HEK293 (cell line): ENCODE data around the gene AOAH.

ENCODE experiments used
- CTCF ChIA-PET: fragments of 350-600 bp; formaldehyde crosslinking; extraction: SDS; loops from one replicate; lab custom pipeline; 2021; ENCODE audit warnings: antibody characterized with exemption; lab: Yijun Ruan, JAX
- POLR2A ChIA-PET: fragments of 300-600 bp; formaldehyde crosslinking; extraction: SDS; loops from one replicate; lab custom pipeline; 2020; ENCODE audit warnings: antibody characterized with exemption, inconsistent platforms; lab: Yijun Ruan, JAX
- H3K27ac ChIP-seq: fragments of 200-500 bp; sonication (Bioruptor generic); 2 replicates; pipeline ENCODE4 v1.5.1; 2014; ENCODE audit warnings: low read depth, low read length, control low read depth, inconsistent platforms; ENCODE audit errors: extremely low read depth
- H3K36me3 ChIP-seq, 2 experiments: fragments of 200-500 bp in 1 of 2; sonication (Bioruptor generic) in 1 of 2; 1 replicate in 1 of 2; 2 replicates in 1 of 2; pipeline ENCODE4 v1.5.1; 2014 to 2017; ENCODE audit warnings: inconsistent platforms in 2 of 2, low read length in 2 of 2; ENCODE audit not compliant: control insufficient read depth in 2 of 2, insufficient read depth in 1 of 2
- H3K4me1 ChIP-seq: fragments of 200-500 bp; sonication (Bioruptor generic); 2 replicates; pipeline ENCODE4 v1.5.1; 2014; ENCODE audit warnings: mild to moderate bottlenecking, low read length, inconsistent platforms; ENCODE audit not compliant: control insufficient read depth, insufficient read depth
- H3K4me3 ChIP-seq: 2 replicates; pipeline ENCODE4 v1.5.1; 2011; ENCODE audit warnings: low read depth, mild to moderate bottlenecking, control low read depth, low read length, moderate library complexity
- H3K9me3 ChIP-seq: fragments of 200-500 bp; sonication (Bioruptor generic); 2 replicates; pipeline ENCODE4 v1.5.1; 2014; ENCODE audit warnings: low read depth, low read length, inconsistent platforms; ENCODE audit not compliant: control insufficient read depth, insufficient read depth
- BCL11A ChIP-seq: fragments of 450-650 bp; formaldehyde crosslinking; IDR thresholded peaks from 2 replicates; pipeline ENCODE4 v1.5.1; 2016; ENCODE audit warnings: low read depth, missing biosample characterization, missing genetic modification characterization
- HOXD13 ChIP-seq: sonication (generic); formaldehyde crosslinking; IDR thresholded peaks from 2 replicates; pipeline ENCODE4 v1.8.0; 2022; ENCODE audit warnings: missing genetic modification reagents, borderline replicate concordance
- IKZF3 ChIP-seq: fragments of 450-650 bp; IDR thresholded peaks from 2 replicates; pipeline ENCODE4 v1.5.0; 2018; ENCODE audit warnings: missing biosample characterization, mild to moderate bottlenecking, missing genetic modification characterization, moderate library complexity
- KLF7 ChIP-seq: fragments of 450-650 bp; formaldehyde crosslinking; IDR thresholded peaks from 2 replicates; pipeline ENCODE4 v1.5.1; 2016; ENCODE audit warnings: missing biosample characterization, missing genetic modification characterization, borderline replicate concordance
- KLF9 ChIP-seq: fragments of 450-650 bp; formaldehyde crosslinking; IDR thresholded peaks from 2 replicates; pipeline ENCODE4 v1.5.1; 2016; ENCODE audit warnings: missing biosample characterization, missing genetic modification characterization, low read depth
- OSR2 ChIP-seq: fragments of 450-650 bp; formaldehyde crosslinking; IDR thresholded peaks from 2 replicates; pipeline ENCODE4 v1.5.1; 2016; ENCODE audit warnings: missing biosample characterization, missing genetic modification characterization
- REPIN1 ChIP-seq: fragments of 450-650 bp; formaldehyde crosslinking; IDR thresholded peaks from 2 replicates; pipeline ENCODE4 v1.5.1; 2017; ENCODE audit warnings: missing biosample characterization, missing genetic modification characterization, low read depth
- SETDB1 ChIP-seq: IDR thresholded peaks from one replicate; pipeline ENCODE4 v1.6.1; 2017; ENCODE audit warnings: mild to moderate bottlenecking, low read length, moderate library complexity, mixed read lengths; ENCODE audit not compliant: insufficient read length
- TCF7L2 ChIP-seq: IDR thresholded peaks from 2 replicates; pipeline ENCODE4 v1.6.1; 2011; ENCODE audit warnings: low read depth, mild to moderate bottlenecking, inconsistent platforms, low read length, moderate library complexity, borderline replicate concordance
- WT1 ChIP-seq: fragments of 450-650 bp; formaldehyde crosslinking; IDR thresholded peaks from 2 replicates; pipeline ENCODE4 v1.5.1; 2016; ENCODE audit warnings: missing biosample characterization, missing genetic modification characterization
- ZBTB8A ChIP-seq: fragments of 450-650 bp; formaldehyde crosslinking; IDR thresholded peaks from 2 replicates; pipeline ENCODE4 v1.5.1; 2016; ENCODE audit warnings: missing biosample characterization, missing genetic modification characterization
- ZNF112 ChIP-seq: fragments of 450-650 bp; formaldehyde crosslinking; IDR thresholded peaks from 2 replicates; pipeline ENCODE4 v1.5.0; 2017; ENCODE audit warnings: missing biosample characterization, missing genetic modification characterization
- ZNF132 ChIP-seq: fragments of 450-650 bp; formaldehyde crosslinking; IDR thresholded peaks from 2 replicates; pipeline ENCODE4 v1.5.1; 2017; ENCODE audit warnings: missing biosample characterization, missing genetic modification characterization, borderline replicate concordance
- ZNF157 ChIP-seq: fragments of 450-650 bp; formaldehyde crosslinking; IDR thresholded peaks from 2 replicates; pipeline ENCODE4 v1.5.1; 2016; ENCODE audit warnings: missing biosample characterization, missing genetic modification characterization
- ZNF184 ChIP-seq: fragments of 450-650 bp; IDR thresholded peaks from 2 replicates; pipeline ENCODE4 v1.5.1; 2018; ENCODE audit warnings: missing biosample characterization, mild to moderate bottlenecking, missing genetic modification characterization
- ZNF19 ChIP-seq: fragments of 450-650 bp; formaldehyde crosslinking; IDR thresholded peaks from 2 replicates; pipeline ENCODE4; 2016; ENCODE audit warnings: missing biosample characterization, missing genetic modification characterization, low read depth
- ZNF211 ChIP-seq: fragments of 450-650 bp; formaldehyde crosslinking; IDR thresholded peaks from 2 replicates; pipeline ENCODE4 v1.5.1; 2016; ENCODE audit warnings: low read depth, missing biosample characterization, missing genetic modification characterization
- ZNF239 ChIP-seq: fragments of 450-650 bp; formaldehyde crosslinking; IDR thresholded peaks from 2 replicates; pipeline ENCODE4 v1.5.1; 2016; ENCODE audit warnings: missing biosample characterization, missing genetic modification characterization
- ZNF274 ChIP-seq, 2 experiments: fragments of 200-500 bp in 1 of 2; fragments of 450-650 bp in 1 of 2; sonication (Bioruptor generic) in 1 of 2; formaldehyde crosslinking in 1 of 2; IDR thresholded peaks; 2 replicates each; pipeline versions ENCODE4 v1.5.1 to v1.6.1; 2014 to 2016; ENCODE audit warnings: borderline replicate concordance in 1 of 2, inconsistent platforms in 1 of 2, low read length in 1 of 2, missing biosample characterization in 1 of 2, missing genetic modification characterization in 1 of 2
- ZNF292 ChIP-seq: fragments of 450-650 bp; formaldehyde crosslinking; IDR thresholded peaks from 2 replicates; pipeline ENCODE4 v1.5.1; 2016; ENCODE audit warnings: low read depth, missing biosample characterization, missing genetic modification characterization, borderline replicate concordance
- ZNF341 ChIP-seq: fragments of 450-650 bp; formaldehyde crosslinking; IDR thresholded peaks from 2 replicates; pipeline ENCODE4; 2016; ENCODE audit warnings: low read depth, missing biosample characterization, missing genetic modification characterization
- ZNF366 ChIP-seq: fragments of 450-650 bp; formaldehyde crosslinking; conservative IDR thresholded peaks from 2 replicates; pipeline ENCODE4 v1.5.1; 2016; ENCODE audit warnings: missing biosample characterization, missing genetic modification characterization
- ZNF404 ChIP-seq: fragments of 450-650 bp; formaldehyde crosslinking; IDR thresholded peaks from 2 replicates; pipeline ENCODE4 v1.5.1; 2017; ENCODE audit warnings: missing biosample characterization, missing genetic modification characterization
- ZNF529 ChIP-seq: fragments of 450-650 bp; formaldehyde crosslinking; IDR thresholded peaks from 2 replicates; pipeline ENCODE4 v1.5.1; 2017; ENCODE audit warnings: missing genetic modification characterization, missing biosample characterization; ENCODE audit not compliant: insufficient replicate concordance
- ZNF530 ChIP-seq: fragments of 450-650 bp; formaldehyde crosslinking; IDR thresholded peaks from 2 replicates; pipeline ENCODE4 v1.5.1; 2016; ENCODE audit warnings: low read depth, missing biosample characterization, missing genetic modification characterization
- ZNF560 ChIP-seq: fragments of 450-650 bp; formaldehyde crosslinking; IDR thresholded peaks from 2 replicates; pipeline ENCODE4 v1.5.1; 2017; ENCODE audit warnings: missing biosample characterization, missing genetic modification characterization, borderline replicate concordance
- ZNF624 ChIP-seq: fragments of 450-650 bp; formaldehyde crosslinking; IDR thresholded peaks from 2 replicates; pipeline ENCODE4 v1.5.1; 2017; ENCODE audit warnings: missing biosample characterization, missing genetic modification characterization
- ZNF639 ChIP-seq: fragments of 450-650 bp; formaldehyde crosslinking; IDR thresholded peaks from 2 replicates; pipeline ENCODE4 v1.5.1; 2016; ENCODE audit warnings: missing biosample characterization, missing genetic modification characterization
- ZNF658 ChIP-seq: fragments of 450-650 bp; formaldehyde crosslinking; IDR thresholded peaks from 2 replicates; pipeline ENCODE4; 2016; ENCODE audit warnings: missing biosample characterization, missing genetic modification characterization
- ZSCAN16 ChIP-seq: fragments of 450-650 bp; formaldehyde crosslinking; IDR thresholded peaks from 2 replicates; pipeline ENCODE4 v1.5.1; 2016; ENCODE audit warnings: missing biosample characterization, missing genetic modification characterization
- TF ChIP-seq, protein P1 (sequence below): fragments of 450-650 bp; formaldehyde crosslinking; IDR thresholded peaks from 2 replicates; pipeline ENCODE4 v1.5.1; 2016; ENCODE audit warnings: missing biosample characterization, missing genetic modification characterization

The AOAH gene

GRCh38 chr7:36573066-36573465, 151.2 kb downstream of the AOAH start:
- H3K9me3 ChIP-seq, result no peaks in the 10 kb centered on the region
- no peaks in the 10 kb centered on the region for H3K36me3 ChIP-seq
- H3K4me3 ChIP-seq, result no peak overlapping the region
- CTCF ChIA-PET, result no interaction called here
- H3K27ac ChIP-seq, result no peak overlapping the region
- H3K4me1 ChIP-seq, result no peaks in the 10 kb centered on the region
- TF ChIP-seq ZNF624 (no peak), ZNF184 (tag by site-specific recombination) (no peak), ZSCAN16 (tag by site-specific recombination) (no peak), TCF7L2 (no peak), ZNF341 (tag by site-specific recombination) (no peak), ZNF658 (tag by site-specific recombination) (no peak), HOXD13 (CRISPR knock-in tag) (no peak), KLF7 (tag by site-specific recombination) (no peak), OSR2 (tag by site-specific recombination) (no peak), REPIN1 (tag by site-specific recombination) (no peak), ZNF529 (no peak), ZNF560 (tag by site-specific recombination) (no peak), ZNF132 (no peak), ZNF404 (tag by site-specific recombination) (no peak), WT1 (tag by site-specific recombination) (no peak), ZNF530 (tag by site-specific recombination) (no peak), ZNF292 (tag by site-specific recombination) (no peak), BCL11A (no peak), IKZF3 (tag by site-specific recombination) (no peak), ZNF19 (tag by site-specific recombination) (no peak)
- TF ChIP-seq, all 188 proteins: peak for 0
- POLR2A ChIA-PET, result no interaction called here

DNA sequence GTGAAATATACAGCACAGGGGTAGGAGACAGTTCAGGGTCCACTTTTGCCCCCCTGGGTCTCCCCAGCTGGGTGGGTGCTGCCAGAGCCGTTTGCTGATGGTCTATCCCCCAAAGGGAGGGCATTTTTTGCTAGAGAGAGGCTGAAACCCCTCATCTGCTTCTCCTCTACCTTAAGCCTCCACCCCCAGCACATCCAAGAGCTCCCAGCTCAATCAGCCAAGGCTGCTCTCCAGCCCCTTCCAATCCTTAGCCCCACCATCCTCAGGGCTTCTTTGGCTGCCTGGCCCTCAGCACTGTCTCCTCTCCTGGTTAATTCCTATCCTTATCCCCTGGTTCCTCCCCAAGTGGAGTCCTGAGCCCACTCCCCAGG, 153.1 kb downstream of the AOAH start:
- no peak for TF ChIP-seq ZNF112 (tag by site-specific recombination)
- no peak for TF ChIP-seq ZNF157 (tag by site-specific recombination)
- no peak for TF ChIP-seq ZBTB8A (tag by site-specific recombination)
- no peak for TF ChIP-seq ZNF274 (IDR thresholded peaks at IDR 0.05; ENCODE audit: low read length)
- no peak for TF ChIP-seq ZNF274 (tag by site-specific recombination; IDR thresholded peaks at IDR 0.05; ENCODE audit: borderline replicate concordance)
- no peak overlapping the region for H3K27ac ChIP-seq
- no peak overlapping the region for H3K4me3 ChIP-seq
- H3K4me1 ChIP-seq, result no peaks in the 10 kb centered on the region
- no peaks in the 10 kb centered on the region for H3K9me3 ChIP-seq
- no peaks in the 10 kb centered on the region for H3K36me3 ChIP-seq
- ChIA-PET POLR2A (no interaction called here), CTCF (no interaction called here)

GRCh38 chr7:36570528-36571189, 153.6 kb downstream of the AOAH start:
- no peaks in the 10 kb centered on the region for H3K9me3 ChIP-seq
- POLR2A ChIA-PET, result no interaction called here
- TF ChIP-seq, protein P1, sequence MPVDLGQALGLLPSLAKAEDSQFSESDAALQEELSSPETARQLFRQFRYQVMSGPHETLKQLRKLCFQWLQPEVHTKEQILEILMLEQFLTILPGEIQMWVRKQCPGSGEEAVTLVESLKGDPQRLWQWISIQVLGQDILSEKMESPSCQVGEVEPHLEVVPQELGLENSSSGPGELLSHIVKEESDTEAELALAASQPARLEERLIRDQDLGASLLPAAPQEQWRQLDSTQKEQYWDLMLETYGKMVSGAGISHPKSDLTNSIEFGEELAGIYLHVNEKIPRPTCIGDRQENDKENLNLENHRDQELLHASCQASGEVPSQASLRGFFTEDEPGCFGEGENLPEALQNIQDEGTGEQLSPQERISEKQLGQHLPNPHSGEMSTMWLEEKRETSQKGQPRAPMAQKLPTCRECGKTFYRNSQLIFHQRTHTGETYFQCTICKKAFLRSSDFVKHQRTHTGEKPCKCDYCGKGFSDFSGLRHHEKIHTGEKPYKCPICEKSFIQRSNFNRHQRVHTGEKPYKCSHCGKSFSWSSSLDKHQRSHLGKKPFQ, result no peak
- no peak for TF ChIP-seq KLF9
- TF ChIP-seq ZNF366, result no peak
- TF ChIP-seq ZNF211 (tag by site-specific recombination), result no peak
- TF ChIP-seq ZNF239 (tag by site-specific recombination), result no peak
- TF ChIP-seq ZNF624, result no peak
- no peak for TF ChIP-seq ZNF132
- TF ChIP-seq SETDB1, result no peak
- no peak for TF ChIP-seq ZNF560 (tag by site-specific recombination)
- TF ChIP-seq ZNF639 (tag by site-specific recombination), result no peak
- TF ChIP-seq ZNF157 (tag by site-specific recombination), result no peak

More at GRCh38 chr7:36570528-36571189, 153.6 kb downstream of the AOAH start:
- no peak overlapping the region for H3K27ac ChIP-seq
- H3K36me3 ChIP-seq, result no peaks in the 10 kb centered on the region
- no peaks in the 10 kb centered on the region for H3K4me1 ChIP-seq
- no peak overlapping the region for H3K4me3 ChIP-seq
- CTCF ChIA-PET, result no interaction called here
